Mesenchymal stem cell (in vitro differentiated cells and primary cell): Measurements from ENCODE around the gene COL9A1.

Experiments
- DNase-seq: peaks from one replicate; pipeline ENCODE4 v3.0.0-alpha.2; 2013
- H2AFZ ChIP-seq: one replicate; pipeline ENCODE4 v1.6.1; 2013; ENCODE audit warnings: low read depth, mild to moderate bottlenecking, control low read depth, inconsistent platforms, low read length, moderate library complexity
- H2AK5ac ChIP-seq: 2 replicates; pipeline ENCODE4 v1.6.1; 2013; ENCODE audit warnings: low read length, moderate library complexity, mild to moderate bottlenecking, inconsistent platforms; ENCODE audit not compliant: severe bottlenecking
- H2BK120ac ChIP-seq: one replicate; pipeline ENCODE4 v1.6.1; 2013; ENCODE audit warnings: low read depth, mild to moderate bottlenecking, inconsistent platforms, low read length, moderate library complexity
- H2BK12ac ChIP-seq, 2 experiments: one replicate each; pipeline ENCODE4 v1.6.1; 2013; ENCODE audit warnings: inconsistent platforms in 2 of 2, low read length in 2 of 2, mild to moderate bottlenecking in 2 of 2, moderate library complexity in 2 of 2, control low read depth in 1 of 2
- H2BK15ac ChIP-seq: one replicate; pipeline ENCODE4 v1.6.1; 2013; ENCODE audit warnings: mild to moderate bottlenecking, low read depth, inconsistent platforms; ENCODE audit not compliant: poor library complexity, severe bottlenecking
- H2BK5ac ChIP-seq: 2 replicates; pipeline ENCODE4 v1.6.1; 2013; ENCODE audit warnings: low read depth, mild to moderate bottlenecking, low read length, control low read depth, inconsistent platforms; ENCODE audit not compliant: poor library complexity, severe bottlenecking
- H3K14ac ChIP-seq, 2 experiments: one replicate each; pipeline ENCODE4 v1.6.1; 2013; ENCODE audit warnings: inconsistent platforms in 2 of 2, low read length in 2 of 2, control low read depth in 1 of 2, mild to moderate bottlenecking in 1 of 2, moderate library complexity in 1 of 2
- H3K18ac ChIP-seq, 2 experiments: one replicate each; pipeline ENCODE4 v1.6.1; 2013; ENCODE audit warnings: inconsistent platforms in 2 of 2, low read length in 2 of 2, control low read depth in 1 of 2, low read depth in 1 of 2, mild to moderate bottlenecking in 1 of 2
- H3K23ac ChIP-seq, 2 experiments: one replicate each; pipeline ENCODE4 v1.6.1; 2013; ENCODE audit warnings: inconsistent platforms in 2 of 2, low read length in 2 of 2, mild to moderate bottlenecking in 2 of 2, moderate library complexity in 2 of 2, control low read depth in 1 of 2
- H3K27ac ChIP-seq: 2 replicates; pipeline ENCODE4 v1.5.1; 2013; ENCODE audit warnings: mild to moderate bottlenecking, moderate library complexity, low read length, control low read depth, inconsistent platforms; ENCODE audit not compliant: poor library complexity, severe bottlenecking
- H3K27me3 ChIP-seq, 2 experiments: 2 replicates each; pipeline versions ENCODE4 v1.6.1 to v1.7.0; 2013; ENCODE audit warnings: low read length in 2 of 2, mild to moderate bottlenecking in 2 of 2, moderate library complexity in 2 of 2, control low read depth in 1 of 2, inconsistent platforms in 1 of 2; ENCODE audit not compliant: control insufficient read depth in 1 of 2, insufficient read depth in 1 of 2
- H3K36me3 ChIP-seq, 2 experiments: 2 replicates each; pipeline versions ENCODE4 v1.6.1 to v1.7.0; 2013; ENCODE audit warnings: low read length in 2 of 2, control low read depth in 1 of 2, inconsistent platforms in 1 of 2, low read depth in 1 of 2, mild to moderate bottlenecking in 1 of 2; ENCODE audit not compliant: insufficient read depth in 2 of 2, control insufficient read depth in 1 of 2
- H3K4ac ChIP-seq, 2 experiments: one replicate each; pipeline ENCODE4 v1.6.1; 2013; ENCODE audit warnings: inconsistent platforms in 2 of 2, low read length in 2 of 2, mild to moderate bottlenecking in 2 of 2, moderate library complexity in 2 of 2, control low read depth in 1 of 2, low read depth in 1 of 2
- H3K4me1 ChIP-seq: 2 replicates; pipeline ENCODE4 v1.6.1; 2013; ENCODE audit warnings: low read depth, low read length, control low read depth; ENCODE audit not compliant: control insufficient read depth, insufficient read depth
- H3K4me2 ChIP-seq: 2 replicates; pipeline ENCODE4 v1.6.1; 2013; ENCODE audit warnings: low read length, mild to moderate bottlenecking, inconsistent platforms; ENCODE audit not compliant: poor library complexity, severe bottlenecking
- H3K4me3 ChIP-seq, 2 experiments: 2 replicates each; pipeline versions ENCODE4 v1.5.1 to v1.7.0; 2013; ENCODE audit warnings: low read length in 2 of 2, mild to moderate bottlenecking in 2 of 2, control low read depth in 1 of 2, low read depth in 1 of 2; ENCODE audit not compliant: insufficient read depth in 1 of 2
- H3K79me1 ChIP-seq: replicated peaks from 2 replicates; pipeline ENCODE4 v1.6.1; 2013; ENCODE audit warnings: mild to moderate bottlenecking, control low read depth, low read length, inconsistent platforms; ENCODE audit not compliant: poor library complexity, severe bottlenecking
- H3K9ac ChIP-seq: 2 replicates; pipeline ENCODE4 v1.7.0; 2013; ENCODE audit warnings: mild to moderate bottlenecking, low read length, moderate library complexity
- H3K9me3 ChIP-seq: 2 replicates; pipeline ENCODE4 v1.7.0; 2013; ENCODE audit warnings: mild to moderate bottlenecking, low read length; ENCODE audit not compliant: control insufficient read depth
- H4K8ac ChIP-seq: one replicate; pipeline ENCODE4 v1.6.1; 2013; ENCODE audit warnings: inconsistent platforms, mild to moderate bottlenecking, low read length, moderate library complexity
- H4K91ac ChIP-seq: one replicate; pipeline ENCODE4 v1.6.1; 2013; ENCODE audit warnings: mild to moderate bottlenecking, low read length, inconsistent platforms
- WGBS: methylation state at CpG from one replicate; pipeline ENCODE4 v1.1.7; 2013; ENCODE audit warnings: mixed read lengths; 5-methylcytosine and 5-hydroxymethylcytosine counted together

COL9A1 gene

GRCh38 chr6:70176842-70177550 is 125.9 kb downstream of the COL9A1 start:
- Histone ChIP-seq H2BK15ac (no peak overlapping the region), H4K91ac (no peak overlapping the region), H2BK5ac (no peak overlapping the region), H2BK120ac (no peak overlapping the region), H3K9ac (no peak overlapping the region), H2AFZ (no peak overlapping the region), H3K27ac (no peak overlapping the region), H3K9me3 (peaks cover 11% of the 10 kb centered on the region), H3K4me2 (no peak overlapping the region), H3K4me3 (no peak overlapping the region), H2BK12ac (no peak overlapping the region), H3K18ac (no peak overlapping the region), H4K8ac (no peak overlapping the region), H3K4ac (no peak overlapping the region), H3K14ac (no peak overlapping the region), H3K23ac (no peak overlapping the region), H3K4me1 (no peaks in the 10 kb centered on the region), H3K79me1 (no peaks in the 10 kb centered on the region), H3K36me3 (no peaks in the 10 kb centered on the region), H3K27me3 (peaks cover 2 to 10% of the 10 kb centered on the region in 2 experiments), H2AK5ac (no peak overlapping the region)
- 71% methylated on average over 2 of the region's 3 CpGs for WGBS
- no peak for DNase-seq

GRCh38 chr6:70175770-70176169 is 127.1 kb downstream of the COL9A1 start:
- Histone ChIP-seq H3K27me3 (peaks cover 0 to 9% of the 10 kb centered on the region in 2 experiments), H4K8ac (no peak overlapping the region), H3K4me2 (no peak overlapping the region), H3K14ac (no peak overlapping the region), H3K4ac (no peak overlapping the region), H3K9ac (no peak overlapping the region), H3K4me1 (no peaks in the 10 kb centered on the region), H3K9me3 (peaks cover 11% of the 10 kb centered on the region), H3K79me1 (no peaks in the 10 kb centered on the region), H2BK12ac (no peak overlapping the region), H3K27ac (no peak overlapping the region), H4K91ac (no peak overlapping the region), H2AFZ (no peak overlapping the region), H2BK15ac (no peak overlapping the region), H3K23ac (no peak overlapping the region), H2BK5ac (no peak overlapping the region), H2BK120ac (no peak overlapping the region), H3K18ac (no peak overlapping the region), H3K4me3 (no peak overlapping the region), H2AK5ac (no peak overlapping the region), H3K36me3 (no peaks in the 10 kb centered on the region)
- DNase-seq = no peak
- whole genome bisulfite sequencing = no CpG with 5 or more reads among the region's 2 CpGs

- WGBS = 46% methylated on average over 2 of the region's 2 CpGs
These were observed 130.6 kb downstream of the COL9A1 start for GRCh38 chr6:70172252-70172651.

GRCh38 chr6:70171236-70171635 is 131.6 kb downstream of the COL9A1 start:
- H3K4me2 ChIP-seq = no peak overlapping the region
- no peak overlapping the region for H3K23ac ChIP-seq
- no peak overlapping the region for H2BK120ac ChIP-seq
- H2BK15ac ChIP-seq = no peak overlapping the region
- H3K9ac ChIP-seq = no peak overlapping the region
- H3K79me1 ChIP-seq = no peaks in the 10 kb centered on the region
- H2BK5ac ChIP-seq = no peak overlapping the region
- no peak overlapping the region for H3K4me3 ChIP-seq
- H3K27ac ChIP-seq = no peak overlapping the region
- H3K4me1 ChIP-seq = no peaks in the 10 kb centered on the region
- H2AFZ ChIP-seq = no peak overlapping the region
- peaks cover 0 to 28% of the 10 kb centered on the region in 2 experiments for H3K27me3 ChIP-seq
- no peaks in the 10 kb centered on the region for H3K36me3 ChIP-seq
- no peak overlapping the region for H2AK5ac ChIP-seq
- H3K18ac ChIP-seq = no peak overlapping the region
- DNase-seq = peak; percentile 63
- no peak overlapping the region for H3K4ac ChIP-seq
- no peak overlapping the region for H2BK12ac ChIP-seq
- H3K14ac ChIP-seq = no peak overlapping the region
- H4K91ac ChIP-seq = no peak overlapping the region
- no peaks in the 10 kb centered on the region for H3K9me3 ChIP-seq
- H4K8ac ChIP-seq = no peak overlapping the region

More at GRCh38 chr6:70172252-70172651, 130.6 kb downstream of the COL9A1 start:
- H4K91ac ChIP-seq = no peak overlapping the region
- H2AK5ac ChIP-seq = no peak overlapping the region
- no peak overlapping the region for H3K4ac ChIP-seq
- H2AFZ ChIP-seq = no peak overlapping the region
- no peak overlapping the region for H2BK15ac ChIP-seq
- H4K8ac ChIP-seq = no peak overlapping the region
- no peak overlapping the region for H3K4me2 ChIP-seq
- H3K27ac ChIP-seq = no peak overlapping the region
- no peak overlapping the region for H2BK120ac ChIP-seq
- no peaks in the 10 kb centered on the region for H3K4me1 ChIP-seq
- no peaks in the 10 kb centered on the region for H3K9me3 ChIP-seq
- H3K4me3 ChIP-seq = no peak overlapping the region
- H2BK5ac ChIP-seq = no peak overlapping the region
- no peaks in the 10 kb centered on the region for H3K36me3 ChIP-seq
- no peak overlapping the region for H3K23ac ChIP-seq
- H3K27me3 ChIP-seq = peaks cover 0 to 20% of the 10 kb centered on the region in 2 experiments
- no peak overlapping the region for H3K9ac ChIP-seq
- no peak overlapping the region for H3K14ac ChIP-seq
- H3K79me1 ChIP-seq = no peaks in the 10 kb centered on the region
- peak overlapping the region in 1 of 2 experiments; percentile 40 for H3K18ac ChIP-seq
- H2BK12ac ChIP-seq = peak overlapping the region in 1 of 2 experiments; percentile 88
- DNase-seq = no peak
